GM06990 (cell line): Measurements from ENCODE around the gene RAB11FIP5.
"Not testable (repeated sequence)": the region's sequence is repeated elsewhere in the genome, so short reads cannot be mapped to it uniquely, and the experiment has no call there.

Experiments used
- DNase-seq: peaks from one replicate; pipeline ENCODE4 v3.0.0-alpha.2; 2011; ENCODE audit not compliant: insufficient read length; ENCODE audit errors: extremely low read depth
- H3K27me3 ChIP-seq: replicated peaks from 2 replicates; pipeline ENCODE4 v1.6.0; 2011; ENCODE audit warnings: low read length; ENCODE audit not compliant: control insufficient read depth, insufficient read depth
- H3K36me3 ChIP-seq: 2 replicates; pipeline ENCODE4 v1.5.1; 2011; ENCODE audit warnings: low read length; ENCODE audit not compliant: control insufficient read depth, insufficient read depth
- H3K4me3 ChIP-seq: replicated peaks from 2 replicates; pipeline ENCODE4 v1.5.1; 2011; ENCODE audit warnings: low read depth, mild to moderate bottlenecking, control low read depth, low read length
- TF ChIP-seq, protein P1 (sequence below): IDR thresholded peaks from 2 replicates; pipeline ENCODE4 v1.5.1; 2011; ENCODE audit warnings: low read length, control low read depth, mild to moderate bottlenecking, inconsistent platforms; ENCODE audit not compliant: insufficient read depth, poor library complexity, severe bottlenecking

RAB11FIP5 gene

DNA sequence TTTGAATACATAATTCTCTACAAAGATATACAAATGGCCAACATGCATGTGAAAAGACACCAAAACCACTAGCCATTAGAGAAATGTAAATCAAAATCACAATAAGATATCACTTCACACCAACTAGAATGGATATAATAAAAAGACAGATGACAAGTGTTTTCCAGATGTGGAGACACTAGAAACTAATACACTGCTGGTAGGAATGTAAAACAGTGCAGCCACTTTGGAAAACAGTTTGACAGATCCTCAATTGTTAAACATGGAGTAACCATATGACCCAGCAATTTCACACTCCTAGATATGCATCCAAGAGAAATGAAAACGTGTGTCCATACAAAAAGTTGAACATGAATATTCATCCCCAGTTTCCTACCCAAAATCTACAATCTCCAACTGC lies 9.8 kb upstream of the RAB11FIP5 start:
- DNase-seq, result no peak
- no peak overlapping the region for H3K4me3 ChIP-seq
- H3K27me3 ChIP-seq, result no peaks in the 10 kb centered on the region
- TF ChIP-seq, protein P1, sequence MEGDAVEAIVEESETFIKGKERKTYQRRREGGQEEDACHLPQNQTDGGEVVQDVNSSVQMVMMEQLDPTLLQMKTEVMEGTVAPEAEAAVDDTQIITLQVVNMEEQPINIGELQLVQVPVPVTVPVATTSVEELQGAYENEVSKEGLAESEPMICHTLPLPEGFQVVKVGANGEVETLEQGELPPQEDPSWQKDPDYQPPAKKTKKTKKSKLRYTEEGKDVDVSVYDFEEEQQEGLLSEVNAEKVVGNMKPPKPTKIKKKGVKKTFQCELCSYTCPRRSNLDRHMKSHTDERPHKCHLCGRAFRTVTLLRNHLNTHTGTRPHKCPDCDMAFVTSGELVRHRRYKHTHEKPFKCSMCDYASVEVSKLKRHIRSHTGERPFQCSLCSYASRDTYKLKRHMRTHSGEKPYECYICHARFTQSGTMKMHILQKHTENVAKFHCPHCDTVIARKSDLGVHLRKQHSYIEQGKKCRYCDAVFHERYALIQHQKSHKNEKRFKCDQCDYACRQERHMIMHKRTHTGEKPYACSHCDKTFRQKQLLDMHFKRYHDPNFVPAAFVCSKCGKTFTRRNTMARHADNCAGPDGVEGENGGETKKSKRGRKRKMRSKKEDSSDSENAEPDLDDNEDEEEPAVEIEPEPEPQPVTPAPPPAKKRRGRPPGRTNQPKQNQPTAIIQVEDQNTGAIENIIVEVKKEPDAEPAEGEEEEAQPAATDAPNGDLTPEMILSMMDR, result no peak
- no peaks in the 10 kb centered on the region for H3K36me3 ChIP-seq

GRCh38 chr2:73119611-73120239 lies 7.0 kb upstream of the RAB11FIP5 start:
- DNase-seq, H3K4me3 ChIP-seq, H3K27me3 ChIP-seq, H3K36me3 ChIP-seq: not testable (repeated sequence)

DNA sequence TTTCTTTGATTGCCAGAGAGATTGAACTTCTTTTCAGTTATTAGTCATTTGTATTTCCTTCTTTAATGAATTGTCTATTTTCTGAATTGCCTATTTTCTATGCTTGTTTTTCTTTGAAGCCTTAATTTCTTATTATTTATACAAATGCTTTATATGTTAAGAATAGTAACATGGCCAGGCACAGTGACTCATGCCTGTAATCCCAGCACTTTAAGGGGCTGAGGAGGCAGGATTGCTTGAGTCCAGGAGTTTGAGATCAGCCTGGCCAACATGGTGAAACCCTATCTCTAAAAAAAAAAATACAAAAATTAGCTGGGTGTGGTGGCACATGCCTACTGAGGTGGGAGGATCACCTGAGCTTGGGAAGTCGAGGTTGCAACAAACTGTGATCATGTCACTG lies 4.7 kb upstream of the RAB11FIP5 start:
- DNase-seq, result no peak
- Histone ChIP-seq H3K27me3 (peaks cover 1% of the 10 kb centered on the region; the same call in 1 of the 2 replicates), H3K4me3 (no peak overlapping the region), H3K36me3 (no peaks in the 10 kb centered on the region)
- TF ChIP-seq, protein P1, result no peak

- TF ChIP-seq, protein P1, result no peak
- DNase-seq, result no peak
- no peaks in the 10 kb centered on the region for H3K36me3 ChIP-seq
- H3K4me3 ChIP-seq, result no peak overlapping the region
- peaks cover 3% of the 10 kb centered on the region for H3K27me3 ChIP-seq
Observed at GRCh38 chr2:73116182-73116960, 3.6 kb upstream of the RAB11FIP5 start.

- TF ChIP-seq, protein P1, result no peak
- no peak for DNase-seq
Observed at GRCh38 chr2:73114273-73114867, 1.6 kb upstream of the RAB11FIP5 start.

More at GRCh38 chr2:73114273-73114867, 1.6 kb upstream of the RAB11FIP5 start:
- H3K27me3 ChIP-seq, result peaks cover 3% of the 10 kb centered on the region
- H3K4me3 ChIP-seq, result no peak overlapping the region
- no peaks in the 10 kb centered on the region for H3K36me3 ChIP-seq
